HCT116 (cell line): ENCODE measurements around the gene VPS35L. TPM values are rescaled to one million over a fixed set of nuclear protein-coding genes. Genes with fewer than 3 reads are reported as not detected.

ENCODE experiments used
- ATAC-seq: fragments of 200-7000 bp; cut with Tn5 transposase; 2 replicates; pipeline ENCODE4 v1.9.1; 2020; ENCODE audit warnings: mild to moderate bottlenecking, moderate library complexity
- BruUV-seq: library from RNA; stranded (reverse); fragments of 400-500 nt; replicated peaks from 2 replicates; lab custom pipeline; 2021; lab: Mats Ljungman, UMichigan
- CTCF ChIA-PET: fragments of 300-600 bp; sonication (Branson Sonifier 250); formaldehyde crosslinking; loops from one replicate; lab custom pipeline; 2021; ENCODE audit warnings: antibody characterized with exemption; lab: Charles Lee
- POLR2A ChIA-PET: fragments of 300-600, 350-600 bp; sonication (Branson Sonifier 250); formaldehyde crosslinking; loops from one replicate; lab custom pipeline; 2021; ENCODE audit warnings: antibody characterized with exemption; lab: Charles Lee
- RAD21 ChIA-PET, 2 experiments: fragments of 300-600 bp; sonication (Branson Sonifier 250); formaldehyde crosslinking; loops; one replicate each; lab custom pipeline; 2023; ENCODE audit warnings: low total read pairs in 2 of 2; ENCODE audit not compliant: uncharacterized antibody in 2 of 2, unreplicated experiment in 2 of 2, low non-redundant PET in 1 of 2; lab: Charles Lee
- DNase-seq: peaks from one replicate; pipeline ENCODE4 v3.0.0-alpha.2; 2010; ENCODE audit warnings: low read depth, low spot score
- H2AFZ ChIP-seq: fragments of 200-600 bp; shearing (Covaris generic), sonication (generic); 2 replicates; pipeline ENCODE4 v1.6.1; 2017; ENCODE audit warnings: low read depth, mixed run types, mixed read lengths, antibody characterized with exemption, low read length; ENCODE audit not compliant: poor library complexity, severe bottlenecking
- H3K27ac ChIP-seq: 2 replicates; pipeline ENCODE4 v1.5.1; 2012; ENCODE audit warnings: low read depth, low read length
- H3K27me3 ChIP-seq: fragments of 200-600 bp; sonication (generic); 2 replicates; pipeline ENCODE4 v1.6.1; 2016; ENCODE audit warnings: mixed run types, low read length, mixed read lengths; ENCODE audit not compliant: insufficient read depth
- H3K36me3 ChIP-seq, 2 experiments: fragments of 200-500 bp in 1 of 2; fragments of 200-600 bp in 1 of 2; sonication (Bioruptor generic) in 1 of 2; sonication (generic) in 1 of 2; 2 replicates each; pipeline versions ENCODE4 v1.5.1 to v1.6.1; 2014 to 2016; ENCODE audit warnings: low read length in 2 of 2, inconsistent platforms in 1 of 2, mixed read lengths in 1 of 2, mixed run types in 1 of 2; ENCODE audit not compliant: insufficient read depth in 2 of 2, control insufficient read depth in 1 of 2
- H3K4me1 ChIP-seq, 2 experiments: fragments of 200-600 bp in 1 of 2; sonication (generic) in 1 of 2; 2 replicates each; pipeline versions ENCODE4 v1.5.1 to v1.6.1; 2012 to 2017; ENCODE audit warnings: low read length in 2 of 2, inconsistent platforms in 1 of 2, mild to moderate bottlenecking in 1 of 2, mixed read lengths in 1 of 2, mixed run types in 1 of 2, moderate library complexity in 1 of 2; ENCODE audit not compliant: insufficient read depth in 2 of 2, control insufficient read depth in 1 of 2
- H3K4me2 ChIP-seq: fragments of 200-600 bp; sonication (generic); 2 replicates; pipeline ENCODE4 v1.6.1; 2017; ENCODE audit warnings: mixed run types, low read length, mixed read lengths
- H3K4me3 ChIP-seq, 2 experiments: fragments of 200-600 bp in 1 of 2; sonication (generic) in 1 of 2; replicated peaks in 1 of 2; 2 replicates each; pipeline ENCODE4 v1.5.1; 2011 to 2016; ENCODE audit warnings: low read length in 2 of 2, control low read depth in 1 of 2, low read depth in 1 of 2, mild to moderate bottlenecking in 1 of 2, mixed read lengths in 1 of 2, mixed run types in 1 of 2
- H3K79me2 ChIP-seq: fragments of 200-600 bp; sonication (generic); 2 replicates; pipeline ENCODE4 v1.6.1; 2017; ENCODE audit warnings: mild to moderate bottlenecking, mixed run types, low read length, moderate library complexity, mixed read lengths; ENCODE audit not compliant: insufficient read depth
- H3K9ac ChIP-seq: fragments of 200-600 bp; sonication (generic); 2 replicates; pipeline ENCODE4 v1.6.1; 2016; ENCODE audit warnings: low read length, mixed read lengths
- H3K9me2 ChIP-seq: fragments of 200-600 bp; sonication (generic), shearing (Covaris generic); 2 replicates; pipeline ENCODE4 v1.6.1; 2017; ENCODE audit warnings: mixed run types, mild to moderate bottlenecking, moderate library complexity; ENCODE audit not compliant: insufficient read depth
- H3K9me3 ChIP-seq, 2 experiments: fragments of 200-500 bp in 1 of 2; fragments of 200-600 bp in 1 of 2; sonication (Bioruptor generic) in 1 of 2; sonication (generic) in 1 of 2; 2 replicates each; pipeline ENCODE4 v1.6.1; 2014 to 2017; ENCODE audit warnings: low read length in 2 of 2, mixed read lengths in 2 of 2, inconsistent platforms in 1 of 2, low read depth in 1 of 2, mild to moderate bottlenecking in 1 of 2, mixed run types in 1 of 2, moderate library complexity in 1 of 2; ENCODE audit not compliant: control insufficient read depth in 1 of 2, insufficient read depth in 1 of 2
- H4K20me1 ChIP-seq: fragments of 200-600 bp; sonication (generic), shearing (Covaris generic); 2 replicates; pipeline ENCODE4 v1.6.1; 2017; ENCODE audit warnings: mixed run types, mild to moderate bottlenecking, moderate library complexity; ENCODE audit not compliant: insufficient read depth
- CEBPB ChIP-seq: IDR thresholded peaks from 2 replicates; pipeline ENCODE4 v1.6.1; 2012; ENCODE audit warnings: low read depth
- ELF1 ChIP-seq: IDR thresholded peaks from 2 replicates; pipeline ENCODE4 v1.6.1; 2012; ENCODE audit warnings: low read depth, borderline replicate concordance
- EZH2 ChIP-seq: fragments of 200-600 bp; sonication (generic); IDR thresholded peaks from 2 replicates; pipeline ENCODE4 v1.6.1; 2017; ENCODE audit warnings: antibody characterized with exemption, mixed run types
- EZH2phosphoT487 ChIP-seq: fragments of 200-600 bp; IDR thresholded peaks from 2 replicates; pipeline ENCODE4 v1.6.1; 2018; ENCODE audit warnings: antibody characterized with exemption, borderline replicate concordance
- FOSL1 ChIP-seq: IDR thresholded peaks from 2 replicates; pipeline ENCODE4 v1.6.1; 2012; ENCODE audit warnings: low read depth
- POLR2A ChIP-seq: IDR thresholded peaks from 2 replicates; pipeline ENCODE4 v1.7.0; 2011; ENCODE audit warnings: borderline replicate concordance; ENCODE audit not compliant: insufficient read depth, insufficient read length; ENCODE audit errors: extremely low read depth
- POLR2AphosphoS5 ChIP-seq: IDR thresholded peaks from 2 replicates; pipeline ENCODE4 v1.6.1; 2011; ENCODE audit warnings: mild to moderate bottlenecking, low read depth, low read length, moderate library complexity
- RAD21 ChIP-seq: IDR thresholded peaks from 2 replicates; pipeline ENCODE4 v1.6.1; 2012; ENCODE audit warnings: low read depth, mild to moderate bottlenecking
- SIN3A ChIP-seq: IDR thresholded peaks from 2 replicates; pipeline ENCODE4 v1.6.1; 2012; ENCODE audit warnings: low read depth
- SP1 ChIP-seq: IDR thresholded peaks from 2 replicates; pipeline ENCODE4 v1.6.1; 2012; ENCODE audit warnings: low read depth
- YY1 ChIP-seq: IDR thresholded peaks from 2 replicates; pipeline ENCODE4 v1.6.1; 2011; ENCODE audit warnings: low read length, low read depth, moderate library complexity, mild to moderate bottlenecking; ENCODE audit not compliant: insufficient replicate concordance; ENCODE audit errors: extremely low read depth
- ZFX ChIP-seq: fragments of 450-650 bp; IDR thresholded peaks from 2 replicates; pipeline ENCODE4 v1.6.1; 2017
- intact Hi-C: fragments of 100-400 bp; cut with micrococcal nuclease; formaldehyde crosslinking; loops from 2 replicates; pipeline ENCODE4 v1.10.0; 2022
- total RNA-seq: library from RNA; stranded (reverse); gene quantifications from one replicate; pipeline ENCODE4 v1.2.1, GENCODE V29; 2021; ENCODE audit not compliant: unreplicated experiment
- TF ChIP-seq, protein P1 (sequence below): IDR thresholded peaks from 2 replicates; pipeline ENCODE4 v1.6.1; 2012; ENCODE audit warnings: low read depth
- TF ChIP-seq, protein P2 (sequence below): IDR thresholded peaks from 2 replicates; pipeline ENCODE4 v1.6.1; 2012
- TF ChIP-seq, protein P3 (sequence below): IDR thresholded peaks from 2 replicates; pipeline ENCODE4 v1.6.1; 2012
- TF ChIP-seq, protein P4 (sequence below): IDR thresholded peaks from 2 replicates; pipeline ENCODE4 v1.6.1; 2011; ENCODE audit warnings: mild to moderate bottlenecking, low read length, moderate library complexity; ENCODE audit not compliant: insufficient replicate concordance; ENCODE audit errors: extremely low read depth
- TF ChIP-seq, protein P5 (sequence below), 3 experiments: fragments of 200-600 bp in 1 of 3; sonication (generic) in 1 of 3; IDR thresholded peaks in 2 of 3; conservative IDR thresholded peaks in 1 of 3; 2 replicates each; pipeline ENCODE4 v1.5.1; 2012 to 2017; ENCODE audit warnings: low read depth in 2 of 3, low read length in 2 of 3, antibody characterized with exemption in 1 of 3, borderline replicate concordance in 1 of 3, control low read depth in 1 of 3, mild to moderate bottlenecking in 1 of 3, mixed read lengths in 1 of 3, mixed run types in 1 of 3, moderate library complexity in 1 of 3; ENCODE audit not compliant: insufficient read depth in 1 of 3

VPS35L gene
- total RNA-seq, 1 experiment from 2014 or later, result 21.4 TPM

DNA sequence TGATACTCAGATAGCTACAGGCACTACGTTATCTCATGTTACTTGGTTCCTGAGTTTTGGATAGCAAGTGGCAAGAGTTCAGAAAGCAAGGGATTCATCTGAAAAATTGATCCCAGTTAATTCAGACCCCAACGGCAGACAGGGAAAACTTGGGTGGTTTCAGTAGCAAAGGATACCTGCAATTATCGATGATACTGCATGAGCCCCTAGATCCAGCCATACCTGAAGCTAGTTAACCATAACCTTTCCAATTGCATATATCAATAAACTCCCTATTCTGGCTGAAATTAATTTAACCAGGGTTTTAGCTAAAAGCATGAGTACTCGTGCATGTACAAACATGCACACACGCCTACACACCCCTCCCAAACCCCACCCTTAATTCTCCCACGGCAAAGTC lies 158.2 kb downstream of the VPS35L start:
- Histone ChIP-seq H3K36me3 (peaks cover 21 to 40% of the 10 kb centered on the region in 2 experiments; a peak in 3 of 4 replicates), H3K9me2 (no peaks in the 10 kb centered on the region), H2AFZ (no peak overlapping the region), H4K20me1 (peaks cover 4% of the 10 kb centered on the region; the same call in 1 of the 2 replicates), H3K9me3 (no peaks in the 10 kb centered on the region), H3K4me3 (no peak overlapping the region), H3K27ac (no peak overlapping the region), H3K4me1 (peaks cover 11 to 16% of the 10 kb centered on the region in 2 experiments), H3K4me2 (no peak overlapping the region), H3K27me3 (no peaks in the 10 kb centered on the region), H3K9ac (no peak overlapping the region), H3K79me2 (peaks cover 91% of the 10 kb centered on the region)
- ChIA-PET RAD21 (no interaction called here), CTCF (no interaction called here), POLR2A (no interaction called here)
- no TSS peak for BruUV-seq
- intact Hi-C loops, result no loop called here
- no peak for DNase-seq
- TF ChIP-seq RAD21 (no peak), SP1 (no peak), EZH2phosphoT487 (no peak), POLR2A (no peak), EZH2 (no peak), POLR2AphosphoS5 (no peak), FOSL1 (no peak), SIN3A (no peak), ZFX (no peak), CEBPB (no peak), ELF1 (no peak), YY1 (no peak)
- TF ChIP-seq, protein P1, sequence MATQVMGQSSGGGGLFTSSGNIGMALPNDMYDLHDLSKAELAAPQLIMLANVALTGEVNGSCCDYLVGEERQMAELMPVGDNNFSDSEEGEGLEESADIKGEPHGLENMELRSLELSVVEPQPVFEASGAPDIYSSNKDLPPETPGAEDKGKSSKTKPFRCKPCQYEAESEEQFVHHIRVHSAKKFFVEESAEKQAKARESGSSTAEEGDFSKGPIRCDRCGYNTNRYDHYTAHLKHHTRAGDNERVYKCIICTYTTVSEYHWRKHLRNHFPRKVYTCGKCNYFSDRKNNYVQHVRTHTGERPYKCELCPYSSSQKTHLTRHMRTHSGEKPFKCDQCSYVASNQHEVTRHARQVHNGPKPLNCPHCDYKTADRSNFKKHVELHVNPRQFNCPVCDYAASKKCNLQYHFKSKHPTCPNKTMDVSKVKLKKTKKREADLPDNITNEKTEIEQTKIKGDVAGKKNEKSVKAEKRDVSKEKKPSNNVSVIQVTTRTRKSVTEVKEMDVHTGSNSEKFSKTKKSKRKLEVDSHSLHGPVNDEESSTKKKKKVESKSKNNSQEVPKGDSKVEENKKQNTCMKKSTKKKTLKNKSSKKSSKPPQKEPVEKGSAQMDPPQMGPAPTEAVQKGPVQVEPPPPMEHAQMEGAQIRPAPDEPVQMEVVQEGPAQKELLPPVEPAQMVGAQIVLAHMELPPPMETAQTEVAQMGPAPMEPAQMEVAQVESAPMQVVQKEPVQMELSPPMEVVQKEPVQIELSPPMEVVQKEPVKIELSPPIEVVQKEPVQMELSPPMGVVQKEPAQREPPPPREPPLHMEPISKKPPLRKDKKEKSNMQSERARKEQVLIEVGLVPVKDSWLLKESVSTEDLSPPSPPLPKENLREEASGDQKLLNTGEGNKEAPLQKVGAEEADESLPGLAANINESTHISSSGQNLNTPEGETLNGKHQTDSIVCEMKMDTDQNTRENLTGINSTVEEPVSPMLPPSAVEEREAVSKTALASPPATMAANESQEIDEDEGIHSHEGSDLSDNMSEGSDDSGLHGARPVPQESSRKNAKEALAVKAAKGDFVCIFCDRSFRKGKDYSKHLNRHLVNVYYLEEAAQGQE, result no peak
- TF ChIP-seq, protein P2, sequence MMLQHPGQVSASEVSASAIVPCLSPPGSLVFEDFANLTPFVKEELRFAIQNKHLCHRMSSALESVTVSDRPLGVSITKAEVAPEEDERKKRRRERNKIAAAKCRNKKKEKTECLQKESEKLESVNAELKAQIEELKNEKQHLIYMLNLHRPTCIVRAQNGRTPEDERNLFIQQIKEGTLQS, result no peak
- TF ChIP-seq, protein P3, sequence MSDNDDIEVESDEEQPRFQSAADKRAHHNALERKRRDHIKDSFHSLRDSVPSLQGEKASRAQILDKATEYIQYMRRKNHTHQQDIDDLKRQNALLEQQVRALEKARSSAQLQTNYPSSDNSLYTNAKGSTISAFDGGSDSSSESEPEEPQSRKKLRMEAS, result no peak
- TF ChIP-seq, protein P4, sequence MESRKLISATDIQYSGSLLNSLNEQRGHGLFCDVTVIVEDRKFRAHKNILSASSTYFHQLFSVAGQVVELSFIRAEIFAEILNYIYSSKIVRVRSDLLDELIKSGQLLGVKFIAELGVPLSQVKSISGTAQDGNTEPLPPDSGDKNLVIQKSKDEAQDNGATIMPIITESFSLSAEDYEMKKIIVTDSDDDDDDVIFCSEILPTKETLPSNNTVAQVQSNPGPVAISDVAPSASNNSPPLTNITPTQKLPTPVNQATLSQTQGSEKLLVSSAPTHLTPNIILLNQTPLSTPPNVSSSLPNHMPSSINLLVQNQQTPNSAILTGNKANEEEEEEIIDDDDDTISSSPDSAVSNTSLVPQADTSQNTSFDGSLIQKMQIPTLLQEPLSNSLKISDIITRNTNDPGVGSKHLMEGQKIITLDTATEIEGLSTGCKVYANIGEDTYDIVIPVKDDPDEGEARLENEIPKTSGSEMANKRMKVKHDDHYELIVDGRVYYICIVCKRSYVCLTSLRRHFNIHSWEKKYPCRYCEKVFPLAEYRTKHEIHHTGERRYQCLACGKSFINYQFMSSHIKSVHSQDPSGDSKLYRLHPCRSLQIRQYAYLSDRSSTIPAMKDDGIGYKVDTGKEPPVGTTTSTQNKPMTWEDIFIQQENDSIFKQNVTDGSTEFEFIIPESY, result no peak
- TF ChIP-seq, protein P5, sequence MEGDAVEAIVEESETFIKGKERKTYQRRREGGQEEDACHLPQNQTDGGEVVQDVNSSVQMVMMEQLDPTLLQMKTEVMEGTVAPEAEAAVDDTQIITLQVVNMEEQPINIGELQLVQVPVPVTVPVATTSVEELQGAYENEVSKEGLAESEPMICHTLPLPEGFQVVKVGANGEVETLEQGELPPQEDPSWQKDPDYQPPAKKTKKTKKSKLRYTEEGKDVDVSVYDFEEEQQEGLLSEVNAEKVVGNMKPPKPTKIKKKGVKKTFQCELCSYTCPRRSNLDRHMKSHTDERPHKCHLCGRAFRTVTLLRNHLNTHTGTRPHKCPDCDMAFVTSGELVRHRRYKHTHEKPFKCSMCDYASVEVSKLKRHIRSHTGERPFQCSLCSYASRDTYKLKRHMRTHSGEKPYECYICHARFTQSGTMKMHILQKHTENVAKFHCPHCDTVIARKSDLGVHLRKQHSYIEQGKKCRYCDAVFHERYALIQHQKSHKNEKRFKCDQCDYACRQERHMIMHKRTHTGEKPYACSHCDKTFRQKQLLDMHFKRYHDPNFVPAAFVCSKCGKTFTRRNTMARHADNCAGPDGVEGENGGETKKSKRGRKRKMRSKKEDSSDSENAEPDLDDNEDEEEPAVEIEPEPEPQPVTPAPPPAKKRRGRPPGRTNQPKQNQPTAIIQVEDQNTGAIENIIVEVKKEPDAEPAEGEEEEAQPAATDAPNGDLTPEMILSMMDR (IDR thresholded peaks at IDR 0.05 in 2 of 3, conservative IDR thresholded peaks at IDR 0.05 in 1 of 3; ENCODE audit: borderline replicate concordance in 1 of 3, insufficient read depth in 1 of 3, low read depth in 2 of 3, low read length in 2 of 3), result no peak
- no peak for ATAC-seq
